ENCODE measurements around the gene RNU7-1.

- TF ChIP-seq SIN3A (IDR thresholded peaks at IDR 0.05; ENCODE audit: borderline replicate concordance, insufficient read depth, low read length) (no peak), REST (IDR thresholded peaks at IDR 0.05; ENCODE audit: insufficient read depth in 1 of 2, low read depth in 2 of 2, low read length in 2 of 2) (no peak), TAF1 (IDR thresholded peaks at IDR 0.05; ENCODE audit: borderline replicate concordance, insufficient read depth, low read length) (no peak)
These were observed 19.6 kb downstream of the RNU7-1 start for GRCh38 chr12:6963016-6963731.
